Measurements from ENCODE around the gene PRR22.

PRR22 gene

GRCh38 chr19:5784581-5785147, at the start of gene PRR22:
Gene PRR22 (minus strand): TSS chr19:5784746. CDS start chr19:5784660, 86 bp downstream.
- DNase-seq: no peak

- DNase-seq: no peak
These were observed 48.1 kb upstream of the PRR22 start for GRCh38 chr19:5832527-5833216.

DNA sequence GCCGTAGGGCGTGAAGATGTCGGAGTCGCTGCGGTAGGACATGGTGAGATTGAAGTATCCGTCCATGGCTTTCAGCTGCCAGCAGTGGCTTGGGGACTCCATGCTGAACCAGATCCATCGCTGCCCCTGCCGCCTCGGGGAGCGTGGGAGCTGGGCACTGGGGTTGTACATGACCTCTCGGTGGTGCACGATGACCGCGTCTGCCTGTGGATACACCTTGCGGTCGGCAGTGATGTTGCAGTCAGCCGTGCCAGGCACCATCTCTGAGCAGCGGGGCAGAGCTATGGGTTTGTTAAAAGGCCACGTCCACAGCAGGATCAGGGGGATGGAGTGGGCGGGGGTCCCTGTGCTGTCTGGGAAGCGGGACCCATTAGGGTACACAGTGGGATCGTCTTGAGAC, 47.5 kb upstream of the PRR22 start:
- DNase-seq: no peak

DNA sequence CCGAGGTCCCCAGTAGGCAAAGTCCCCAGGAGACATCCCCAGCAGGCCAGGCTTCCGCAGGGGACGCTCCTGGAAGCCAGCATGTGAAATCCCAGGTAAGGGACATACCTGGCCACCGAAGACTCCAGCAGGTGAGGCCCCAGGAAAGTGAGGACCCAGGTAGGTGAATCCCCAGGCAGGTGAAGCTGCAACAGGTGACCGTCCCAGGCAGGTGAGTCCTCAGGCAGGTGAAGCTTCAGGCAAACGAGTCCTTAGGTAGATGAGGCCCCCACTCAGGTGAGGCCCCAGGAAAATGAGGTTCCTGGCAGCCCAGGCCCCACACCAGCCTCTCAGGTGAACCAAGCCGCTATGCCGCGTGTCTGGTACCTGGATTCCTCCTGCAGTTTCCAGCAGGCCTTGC, 46.6 kb upstream of the PRR22 start:
- DNase-seq: no peak

- no peak for DNase-seq
These were observed 45.2 kb upstream of the PRR22 start for GRCh38 chr19:5829567-5830310.

DNA sequence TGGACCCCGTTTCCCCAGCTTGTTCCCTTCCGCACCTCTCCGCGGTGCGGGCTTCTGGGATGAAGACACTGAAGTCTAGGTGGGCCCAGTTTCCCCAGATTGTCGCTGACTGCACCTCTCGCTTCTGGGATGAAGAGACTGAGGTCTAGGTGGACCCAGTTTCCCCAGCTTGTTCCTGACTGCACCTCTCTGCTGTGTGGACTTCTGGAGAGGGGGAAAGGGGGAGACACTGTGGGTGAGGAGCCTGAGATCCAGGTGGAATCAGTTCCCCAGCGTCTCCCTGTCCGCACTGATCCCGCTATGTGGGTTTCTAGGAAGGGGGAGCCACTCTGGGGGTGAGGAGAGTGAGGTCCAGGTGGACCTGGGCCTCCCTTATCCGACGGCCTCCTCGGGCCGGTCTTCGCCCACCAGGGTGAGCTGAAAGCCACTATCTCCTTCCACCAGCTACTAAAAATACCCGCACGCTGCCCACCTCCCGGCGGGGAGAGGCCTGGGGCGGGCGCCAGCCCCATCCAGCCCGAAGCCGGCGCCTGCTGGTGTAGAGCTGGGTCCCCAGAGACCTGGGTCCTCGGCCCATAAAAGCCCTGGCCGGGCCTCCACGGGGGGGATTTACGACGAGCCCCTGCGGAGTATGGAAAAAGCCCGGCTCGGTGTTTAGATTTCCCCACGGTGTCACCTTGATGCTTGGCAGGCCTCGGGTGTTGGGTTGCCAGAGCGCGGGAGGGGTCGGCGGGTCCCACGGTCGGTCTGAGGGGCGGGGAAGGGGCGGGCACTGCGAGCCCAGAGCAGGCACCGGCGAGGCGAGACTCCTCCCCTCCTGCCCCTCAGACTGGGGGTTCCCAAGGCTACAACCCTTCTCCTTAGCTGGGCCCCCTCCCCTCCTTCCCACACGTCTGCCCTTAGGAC, 44.4 kb upstream of the PRR22 start:
- no peak for DNase-seq

DNA sequence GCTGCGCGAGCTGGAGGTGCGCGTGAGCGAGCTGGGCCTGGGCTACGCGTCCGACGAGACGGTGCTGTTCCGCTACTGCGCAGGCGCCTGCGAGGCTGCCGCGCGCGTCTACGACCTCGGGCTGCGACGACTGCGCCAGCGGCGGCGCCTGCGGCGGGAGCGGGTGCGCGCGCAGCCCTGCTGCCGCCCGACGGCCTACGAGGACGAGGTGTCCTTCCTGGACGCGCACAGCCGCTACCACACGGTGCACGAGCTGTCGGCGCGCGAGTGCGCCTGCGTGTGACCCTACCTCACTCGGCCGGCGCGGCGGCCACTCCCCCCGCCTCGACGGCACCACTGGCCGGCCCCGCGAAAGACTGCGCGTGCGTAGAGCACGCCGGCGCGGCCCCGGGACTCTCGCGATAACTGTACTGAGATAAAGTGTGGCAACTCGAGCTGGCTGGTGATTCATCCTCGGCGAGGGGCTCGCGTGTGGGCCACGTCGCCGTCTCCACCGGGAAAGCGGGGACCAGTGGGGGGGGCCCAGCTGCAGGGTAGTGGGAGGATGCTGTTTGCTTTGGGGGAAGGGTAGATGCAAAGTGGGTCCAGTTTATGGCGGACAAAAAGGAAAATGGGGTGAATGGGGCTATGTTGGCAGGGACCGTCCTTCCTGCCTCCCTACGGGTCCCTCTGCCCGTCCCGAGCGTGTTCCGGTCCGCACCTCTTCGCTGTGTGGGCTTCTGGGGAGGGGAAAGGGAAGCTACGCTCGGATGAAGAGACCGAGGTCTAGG, 43.5 kb upstream of the PRR22 start:
- peak; percentile 84 for DNase-seq

DNA sequence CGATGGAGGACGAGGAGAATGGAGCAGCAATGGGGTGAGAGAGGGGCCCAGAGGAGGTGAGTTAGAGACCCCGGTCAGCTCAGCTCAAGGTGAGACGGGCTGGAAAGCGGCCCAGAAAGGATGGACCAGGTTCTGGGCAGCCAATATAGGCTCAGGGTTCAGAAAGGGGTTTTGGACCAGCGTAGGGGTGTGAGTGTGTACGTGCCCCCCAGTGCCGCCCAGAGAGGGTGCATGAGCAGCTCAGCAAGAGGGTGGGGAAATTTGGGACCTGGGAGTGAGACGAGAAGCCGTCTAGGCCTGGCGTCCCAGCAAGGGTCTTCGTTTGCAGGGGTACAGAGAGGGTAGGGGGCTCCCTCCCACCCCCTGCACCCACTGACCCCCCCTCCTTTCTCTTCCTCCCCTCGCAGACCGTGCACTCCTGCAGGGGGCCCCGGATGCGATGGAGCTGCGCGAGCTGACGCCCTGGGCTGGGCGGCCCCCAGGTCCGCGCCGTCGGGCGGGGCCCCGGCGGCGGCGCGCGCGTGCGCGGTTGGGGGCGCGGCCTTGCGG, 42.9 kb upstream of the PRR22 start:
- DNase-seq: no peak

DNA sequence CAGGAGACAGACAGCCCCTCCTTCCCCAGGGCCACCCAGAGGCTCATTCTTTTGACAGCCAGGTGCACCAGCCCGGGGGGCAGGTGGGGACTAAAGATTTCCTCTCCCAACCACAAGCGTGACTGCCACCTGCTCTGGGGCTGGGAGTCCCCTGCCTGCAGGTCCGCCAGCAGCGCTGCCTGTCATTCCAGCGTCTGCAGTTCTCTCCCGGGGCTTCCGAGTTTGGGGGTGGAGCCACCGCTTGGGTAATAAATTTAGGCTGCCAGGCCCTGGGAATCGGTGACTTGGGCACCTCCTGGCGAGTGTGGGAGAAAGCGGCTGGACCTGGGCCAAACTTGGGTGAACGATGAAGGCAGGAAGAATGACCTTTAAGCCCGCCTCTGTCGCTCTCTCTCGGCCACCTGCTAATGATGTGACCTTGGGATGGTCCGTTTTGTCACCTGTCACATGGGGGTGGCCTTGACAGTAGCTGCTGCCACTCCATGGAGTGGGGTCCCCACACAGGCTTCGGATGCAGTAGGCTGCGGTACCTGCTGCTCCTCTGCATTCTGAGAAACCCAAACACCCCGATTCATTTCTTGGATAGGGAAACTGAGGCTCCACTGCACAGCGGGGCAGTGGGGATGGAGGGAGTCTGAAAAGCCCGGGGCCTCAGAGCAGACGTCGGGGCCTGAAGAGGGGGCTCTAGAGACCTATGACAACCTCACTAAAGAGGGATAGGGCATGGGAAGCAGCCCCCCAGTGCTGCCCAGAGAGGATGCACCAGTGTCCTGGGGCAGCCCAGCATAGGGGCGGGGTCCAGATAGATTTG, 42.2 kb upstream of the PRR22 start:
- DNase-seq: peak; percentile 12

DNA sequence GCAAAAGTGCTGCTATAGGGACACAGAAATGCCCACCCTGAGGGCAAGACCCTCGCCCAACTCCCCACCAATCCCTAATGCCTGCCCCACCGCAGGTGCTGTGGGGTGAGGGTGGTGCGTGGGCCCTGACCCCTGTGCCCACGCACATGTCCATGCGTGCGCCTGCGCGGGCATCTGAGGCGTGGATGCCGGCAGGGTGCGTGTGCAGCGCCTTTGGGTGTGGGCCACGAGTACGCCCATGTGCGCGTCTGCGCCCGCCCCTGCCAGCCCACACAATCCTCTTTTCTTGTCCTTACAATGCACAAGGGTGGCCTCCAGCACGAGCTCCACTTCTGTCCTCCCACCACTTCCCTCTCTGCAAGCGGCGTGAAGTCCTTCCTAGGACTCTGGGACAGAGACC, 40.6 kb upstream of the PRR22 start:
- DNase-seq: no peak

GRCh38 chr19:5824751-5825150, 40.2 kb upstream of the PRR22 start:
- DNase-seq: no peak

DNA sequence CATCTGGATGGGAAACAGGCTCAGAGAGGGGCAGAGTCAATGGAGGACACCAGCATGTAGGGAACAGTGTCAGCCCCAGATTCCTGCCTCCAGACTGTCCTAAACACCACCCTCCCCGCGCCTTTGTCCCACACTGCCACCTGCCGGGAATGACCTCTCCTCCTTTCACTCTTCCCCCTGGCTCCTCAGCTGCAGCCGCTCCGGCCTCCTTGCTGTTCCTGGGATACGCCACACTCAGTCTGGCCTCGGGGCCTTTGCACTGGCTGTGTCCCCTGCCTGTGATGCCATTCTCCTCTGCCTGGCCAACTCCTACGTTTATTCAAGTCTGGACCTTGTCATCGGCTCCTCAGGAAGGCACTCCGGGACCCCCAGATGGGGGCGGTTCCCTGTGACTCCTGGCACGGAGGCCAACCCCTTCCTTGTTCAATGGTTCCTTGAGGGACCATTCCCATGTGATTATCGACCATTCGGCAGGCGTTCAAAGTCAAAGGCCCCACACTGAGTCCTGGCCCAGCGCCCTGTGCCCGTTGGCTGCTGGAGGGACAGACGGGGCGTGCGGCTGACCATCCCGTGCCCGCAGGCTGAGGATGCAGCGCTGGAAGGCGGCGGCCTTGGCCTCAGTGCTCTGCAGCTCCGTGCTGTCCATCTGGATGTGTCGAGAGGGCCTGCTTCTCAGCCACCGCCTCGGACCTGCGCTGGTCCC, 39.2 kb upstream of the PRR22 start:
- no peak for DNase-seq

DNA sequence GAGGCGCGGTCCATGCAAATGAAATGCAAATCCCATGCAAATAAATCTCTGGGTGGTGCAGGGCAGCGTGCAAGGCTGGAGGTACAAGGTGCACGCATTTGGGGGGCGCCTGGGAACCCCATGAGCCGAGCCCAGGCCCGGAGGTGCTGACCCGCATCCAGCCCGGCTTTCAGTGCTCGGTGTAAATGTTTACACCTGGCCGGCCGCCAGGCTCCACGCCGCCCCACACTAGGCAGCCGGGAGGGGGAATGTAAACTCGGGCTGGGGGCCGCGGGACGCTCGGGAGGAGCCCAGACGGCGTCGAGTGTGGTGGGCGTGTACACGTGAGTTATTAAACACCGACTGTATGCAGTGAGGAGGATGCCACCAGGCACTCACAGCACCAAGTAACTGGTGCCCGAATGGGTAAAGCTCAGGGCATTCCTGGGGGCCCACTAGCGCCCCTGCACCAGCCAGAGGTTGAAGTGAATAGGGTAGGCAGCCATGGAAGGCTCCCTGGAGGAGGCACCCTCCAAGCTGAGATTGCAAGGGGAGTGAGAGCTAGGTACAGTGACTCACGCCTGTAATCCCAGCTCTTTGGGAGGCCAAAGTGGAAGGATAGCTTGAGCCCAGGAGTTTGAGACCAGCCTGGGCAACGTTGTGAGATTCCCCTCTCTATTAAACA, 37.8 kb upstream of the PRR22 start:
- no peak for DNase-seq

DNA sequence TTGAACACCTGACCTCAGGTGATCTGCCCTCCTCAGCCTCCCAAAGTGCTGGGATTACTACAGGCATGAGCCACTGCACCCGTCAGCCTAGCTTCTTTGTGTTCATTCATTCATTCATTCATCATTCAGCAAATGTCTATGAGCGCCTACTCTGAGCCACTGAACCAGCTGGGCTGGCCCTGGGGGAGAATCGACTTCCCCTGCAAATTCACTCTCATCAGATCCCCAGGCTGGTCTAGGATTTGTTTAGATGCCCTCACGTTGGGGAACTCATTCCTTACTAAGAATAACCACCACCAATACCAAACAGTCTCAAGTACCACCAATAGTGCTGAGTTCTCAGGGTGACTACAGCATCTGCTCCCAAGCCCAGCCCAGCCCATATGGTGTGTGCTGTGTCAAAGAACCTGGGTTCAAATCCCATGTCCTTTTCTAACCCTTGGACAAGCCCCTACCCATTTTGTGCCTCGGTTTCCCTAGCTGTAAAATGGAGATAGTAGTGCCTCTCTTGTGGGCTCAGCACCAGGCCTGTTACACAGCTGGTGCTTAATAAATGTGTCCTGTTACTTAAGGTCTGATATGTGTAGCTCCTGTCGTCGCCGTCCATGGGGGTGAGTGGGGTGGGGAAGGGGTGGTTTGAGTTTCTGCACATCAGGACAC, 37.1 kb upstream of the PRR22 start:
- no peak for DNase-seq

- DNase-seq: no peak
These were observed 36.2 kb upstream of the PRR22 start for GRCh38 chr19:5820785-5821184.

DNA sequence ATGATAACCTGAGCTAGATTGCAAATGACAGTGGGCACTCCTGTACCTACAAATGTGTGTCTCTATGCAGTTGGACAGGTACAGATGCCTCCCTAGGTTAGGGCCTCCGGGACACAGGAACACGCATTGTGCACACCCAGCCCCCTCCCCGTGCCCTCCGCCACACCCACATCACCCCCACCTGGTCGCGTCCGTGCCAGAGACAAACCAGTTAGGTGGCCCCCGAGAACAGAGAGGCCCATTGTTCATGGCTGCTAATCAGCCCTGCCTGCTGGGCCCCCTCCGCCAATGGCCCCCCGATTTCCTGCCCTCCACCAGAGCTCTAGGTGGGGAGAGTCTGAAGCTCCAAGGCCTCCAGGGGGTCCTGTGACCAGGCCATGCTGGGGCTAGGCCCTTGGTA, 34.0 kb upstream of the PRR22 start:
- DNase-seq: no peak

- DNase-seq: no peak
These were observed 32.7 kb upstream of the PRR22 start for GRCh38 chr19:5817218-5817617.

DNA sequence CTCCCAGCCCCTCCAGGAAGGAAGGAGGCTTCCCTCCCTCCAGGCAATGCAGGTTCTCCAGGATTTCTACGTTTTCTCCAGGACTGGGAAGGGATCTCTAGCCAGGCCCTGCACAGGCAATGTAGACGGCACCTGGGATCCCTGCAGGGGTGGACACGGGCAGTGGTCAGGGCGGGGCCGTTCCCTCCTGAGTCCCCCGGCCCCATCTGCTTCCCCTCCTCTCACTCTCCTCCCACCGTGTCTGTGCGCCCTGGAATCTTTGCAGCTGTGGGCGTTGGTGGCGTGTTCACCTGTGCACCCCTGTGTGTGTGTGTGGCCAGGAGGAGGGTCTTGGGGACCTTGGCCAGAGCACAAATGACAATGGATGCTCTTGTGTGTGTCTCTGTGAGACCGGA, 30.3 kb upstream of the PRR22 start:
- DNase-seq: no peak

DNA sequence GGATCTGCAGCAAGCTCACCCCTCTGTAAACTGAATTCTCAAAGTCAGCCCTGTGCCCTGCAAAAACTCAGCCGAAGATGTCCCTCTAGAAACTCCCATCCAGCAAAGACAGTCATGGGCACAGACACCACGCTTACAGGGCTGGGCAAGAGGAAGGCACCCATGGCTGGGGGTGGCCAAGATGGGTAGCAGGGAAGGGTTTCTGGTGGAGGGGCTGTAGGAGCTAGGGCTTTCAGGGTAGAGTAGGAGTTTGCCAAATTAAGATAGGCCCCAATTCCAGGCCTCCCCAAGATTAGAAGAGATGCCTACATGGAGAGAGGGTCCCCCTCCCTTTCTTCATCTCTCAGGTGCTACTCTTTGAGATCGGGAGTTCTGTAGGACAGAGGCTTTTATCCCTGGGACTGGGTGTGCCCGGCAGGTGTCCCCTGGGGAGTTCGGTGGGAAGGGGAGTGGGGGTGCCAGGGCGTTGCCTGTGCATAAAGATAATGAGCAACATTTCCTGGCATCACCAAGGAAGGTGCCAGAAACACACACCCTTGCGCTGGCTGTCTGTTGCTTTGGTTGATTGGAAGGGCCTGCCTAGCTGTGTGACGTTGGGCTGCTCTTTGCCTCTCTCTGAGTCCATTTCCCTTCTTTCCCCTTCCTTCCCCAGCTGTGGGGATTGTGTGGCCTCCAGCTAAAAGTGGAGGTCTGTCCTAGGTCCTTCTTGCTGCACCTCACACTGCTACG, 29.7 kb upstream of the PRR22 start:
- DNase-seq: no peak

Measured in NCI-H748 treated with DMSO at 0.1 percent for 48 hours (cell line).